Renal cortex interstitium (tissue), 15 donors: ENCODE results near the gene ANK2. TPM values are rescaled to one million over a fixed set of nuclear protein-coding genes. Genes with fewer than 3 reads are reported as not detected.

Experiments used
- DNase-seq, 11 donors: peaks; one replicate each; pipeline ENCODE4 v3.0.0-alpha.2; 2013; ENCODE audit warnings: low read depth in 9 of 11, low spot score in 4 of 11; ENCODE audit errors: extremely low read depth in 1 of 11
- long read RNA-seq, 16 experiments: transcript quantifications; one replicate each; lab custom pipeline, GENCODE V29; 2026
- polyA plus RNA-seq, 3 donors: library from polyadenylated mRNA; unstranded; fragments of 120-200 nt; gene quantifications; one replicate each; pipeline ENCODE4 v1.2.1, GENCODE V29; 2013; ENCODE audit not compliant: insufficient read length in 3 of 3

The ANK2 gene
- 10 to 100 TPM; 61.0 to 62.1 (median 61.9) TPM for polyA plus RNA-seq
- long read RNA-seq, donor 1: 0 reads
- long read RNA-seq, donor 2, full-length matches to known transcripts: 1 of 1 reads
- long read RNA-seq, donor 2, partial matches to known transcripts: 0 of 1 reads
- long read RNA-seq, donor 2, other reads (novel, unspliced or antisense): 0 of 1 reads
- long read RNA-seq, donor 3, partial matches to known transcripts: 0 of 1 reads
- long read RNA-seq, donor 3, other reads (novel, unspliced or antisense): 0 of 1 reads
- long read RNA-seq, donor 4: 0 reads
- long read RNA-seq, donor 5: 0 reads
- long read RNA-seq, donor 6, partial matches to known transcripts: 38 of 39 reads
- long read RNA-seq, donor 6, other reads (novel, unspliced or antisense): 0 of 39 reads
- long read RNA-seq, donor 7, partial matches to known transcripts: 0 of 2 reads
- long read RNA-seq, donor 7, other reads (novel, unspliced or antisense): 0 of 2 reads
- long read RNA-seq, donor 8: 0 reads
- long read RNA-seq, donor 9: 0 reads
- long read RNA-seq, donor 10: 0 reads
- long read RNA-seq, donor 11: 0 reads
- long read RNA-seq, donor 12: 0 reads
- long read RNA-seq, donor 13: 0 reads
- long read RNA-seq, donor 14: 0 reads
- long read RNA-seq, donor 15: 0 reads
- long read RNA-seq, donor 16, partial matches to known transcripts: 0 of 2 reads
- long read RNA-seq, donor 16, other reads (novel, unspliced or antisense): 0 of 2 reads

GRCh38 chr4:113049421-113050370 is at the start of gene ANK2:
Gene ANK2, plus strand, starts transcription at chr4:113049653. Its CDS starts 76 bp downstream, at chr4:113049729.
- DNase-seq: peak in 10 of 11 donors; percentile 7 to 52 (median 22)

GRCh38 chr4:113003841-113004240 is 45.6 kb upstream of the ANK2 start:
- DNase-seq: no peak

GRCh38 chr4:113004655-113005054 is 44.8 kb upstream of the ANK2 start:
- no peak for DNase-seq

- DNase-seq: no peak
Measured at GRCh38 chr4:113006632-113007031, 42.8 kb upstream of the ANK2 start.

GRCh38 chr4:113007151-113007550 is 42.3 kb upstream of the ANK2 start:
- DNase-seq: no peak

GRCh38 chr4:113008135-113008534 is 41.3 kb upstream of the ANK2 start:
- DNase-seq: no peak

GRCh38 chr4:113008716-113009115 is 40.7 kb upstream of the ANK2 start:
- DNase-seq: no peak

- no peak for DNase-seq
Measured at GRCh38 chr4:113009461-113009860, 40.0 kb upstream of the ANK2 start.

- no peak for DNase-seq
Measured at GRCh38 chr4:113012122-113012725, 37.2 kb upstream of the ANK2 start.

- DNase-seq: peak in 1 of 11 donors; percentile 7
Measured at GRCh38 chr4:113012786-113013185, 36.7 kb upstream of the ANK2 start.

GRCh38 chr4:113013751-113014150 is 35.7 kb upstream of the ANK2 start:
- DNase-seq: no peak

GRCh38 chr4:113016377-113016776 is 33.1 kb upstream of the ANK2 start:
- no peak for DNase-seq

GRCh38 chr4:113020966-113021365 is 28.5 kb upstream of the ANK2 start:
- peak in 7 of 11 donors; percentile 16 to 46 (median 20) for DNase-seq

GRCh38 chr4:113024388-113024787 is 25.1 kb upstream of the ANK2 start:
- no peak for DNase-seq

GRCh38 chr4:113025416-113025815 is 24.0 kb upstream of the ANK2 start:
- DNase-seq: no peak

- DNase-seq: no peak
Measured at GRCh38 chr4:113026556-113026955, 22.9 kb upstream of the ANK2 start.

GRCh38 chr4:113028074-113028473 is 21.4 kb upstream of the ANK2 start:
- no peak for DNase-seq

- no peak for DNase-seq
Measured at GRCh38 chr4:113031212-113031611, 18.2 kb upstream of the ANK2 start.

- DNase-seq: no peak
Measured at GRCh38 chr4:113040793-113041192, 8.7 kb upstream of the ANK2 start.
